GM04503 (cell line): ENCODE measurements around the gene TAF5L.
"Not testable (repeated sequence)": the region's sequence is repeated elsewhere in the genome, so short reads cannot be mapped to it uniquely, and the experiment has no call there.

ENCODE experiments used
- DNase-seq: peaks from one replicate; pipeline ENCODE4 v3.0.0-alpha.2; 2012; ENCODE audit warnings: low read depth

TAF5L gene

GRCh38 chr1:229603371-229604005 lies 22.4 kb downstream of the TAF5L start:
- DNase-seq: no peak

GRCh38 chr1:229600229-229600628 lies 25.7 kb downstream of the TAF5L start:
- DNase-seq: no peak

DNA sequence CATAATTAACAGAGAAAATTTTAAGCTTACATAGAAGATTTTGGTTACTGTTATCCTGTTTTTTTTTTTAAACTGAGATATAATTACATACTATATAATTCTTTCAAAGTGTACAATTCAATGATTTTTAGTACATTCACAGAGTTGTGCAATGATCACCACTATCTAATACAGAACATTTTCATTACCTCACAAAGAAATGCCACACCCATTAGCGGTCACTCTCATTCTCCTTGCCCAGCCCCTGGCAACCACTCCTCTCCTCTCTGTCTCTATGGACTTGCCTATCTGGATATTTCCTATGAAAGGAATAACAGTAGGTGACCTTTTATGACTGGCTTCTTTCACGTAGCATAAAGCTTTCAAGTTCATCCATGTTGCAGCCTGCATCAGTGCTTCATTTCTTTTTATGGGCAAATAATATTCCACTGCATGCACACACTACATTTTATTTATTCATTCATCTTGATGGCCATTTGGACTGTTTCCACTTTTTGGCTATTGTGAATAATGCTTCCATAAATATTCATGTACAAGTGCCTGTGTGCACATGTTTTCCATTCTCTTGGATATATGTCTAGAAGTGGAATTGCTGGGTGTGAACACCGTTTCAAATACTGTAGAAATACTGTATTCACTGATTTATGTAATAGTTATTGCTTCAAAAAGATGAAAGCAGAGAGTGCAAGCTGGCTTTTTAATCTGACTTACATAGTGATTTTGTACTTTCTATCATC lies 26.5 kb downstream of the TAF5L start:
- DNase-seq: no peak

- no peak for DNase-seq
Observed at GRCh38 chr1:229597877-229598276, 28.0 kb downstream of the TAF5L start.

DNA sequence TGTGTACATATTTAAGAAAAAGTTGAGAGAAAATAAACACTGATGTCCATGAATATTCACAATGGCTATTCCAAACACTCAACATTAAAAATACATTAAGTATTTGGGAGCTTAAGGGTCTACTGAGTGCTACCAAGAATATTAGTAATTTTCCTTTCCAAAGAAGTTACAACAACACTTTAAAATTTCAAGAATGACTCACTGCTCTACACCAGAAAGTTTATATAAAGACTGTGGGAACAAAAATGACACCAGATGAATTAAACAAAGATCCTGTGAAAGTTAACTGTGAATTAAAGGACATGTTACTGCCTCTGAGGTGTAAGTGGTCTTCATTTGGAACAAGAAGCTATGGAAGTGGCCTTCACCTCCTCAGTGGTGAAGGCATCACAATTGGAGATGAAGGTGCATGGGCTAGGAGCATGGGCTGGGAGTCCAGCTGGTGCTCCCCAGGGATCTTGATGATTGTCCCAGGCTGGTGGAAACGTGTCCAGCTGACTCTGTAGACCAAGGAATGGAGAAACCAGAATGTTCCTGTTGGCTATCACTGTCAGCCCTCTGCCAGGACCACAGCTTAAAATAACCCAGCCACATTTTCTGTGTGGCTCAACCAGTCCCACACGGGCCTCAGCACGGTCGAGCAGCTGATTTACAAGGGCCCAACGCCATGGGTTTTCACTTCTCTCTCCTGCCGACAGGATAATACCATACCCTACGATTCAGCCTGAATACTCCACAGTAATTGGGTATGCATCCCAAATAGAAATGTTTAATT lies 28.8 kb downstream of the TAF5L start:
- DNase-seq: peak; percentile 70

- DNase-seq: not testable (repeated sequence)
Observed at GRCh38 chr1:229595876-229596275, 30.0 kb downstream of the TAF5L start.

DNA sequence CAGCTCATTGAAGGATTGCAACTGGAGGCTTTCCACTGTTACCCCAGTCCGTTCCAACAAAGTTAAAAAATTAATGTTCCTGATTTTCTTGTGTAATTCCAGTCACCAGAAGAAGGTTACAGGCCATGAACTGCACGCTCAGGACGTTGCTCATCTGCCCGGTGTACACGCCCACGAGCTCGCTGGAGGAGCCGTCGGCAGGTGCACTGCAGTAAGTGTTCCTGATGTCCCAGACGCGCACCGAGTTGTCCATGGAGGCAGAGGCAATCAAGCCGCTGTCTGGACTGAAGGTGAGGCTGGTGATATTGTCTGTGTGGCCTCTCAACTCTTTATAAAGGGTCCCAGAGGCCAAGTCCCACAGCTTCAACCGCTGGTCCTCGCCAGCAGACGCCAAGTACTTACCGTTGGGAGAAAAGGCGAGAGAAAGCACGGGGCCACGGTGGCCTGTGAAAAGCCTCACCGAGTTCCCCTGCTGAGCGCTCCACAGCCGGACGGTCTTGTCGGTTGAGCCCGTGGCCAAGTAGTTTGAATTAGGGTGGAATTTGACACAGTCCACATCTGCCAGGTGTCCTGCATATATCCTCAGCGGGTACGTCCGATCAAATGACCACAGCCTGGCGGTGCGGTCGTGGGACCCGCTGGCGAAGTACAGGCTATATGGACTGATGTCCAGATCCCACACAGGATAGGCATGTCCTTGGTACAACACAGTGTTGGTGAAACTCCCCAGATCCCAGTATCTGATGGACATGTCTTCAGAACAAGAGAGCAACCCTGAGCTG lies 31.5 kb downstream of the TAF5L start:
- no peak for DNase-seq

GRCh38 chr1:229593800-229594199 lies 32.1 kb downstream of the TAF5L start:
- DNase-seq: no peak

- DNase-seq: no peak
Observed at GRCh38 chr1:229590119-229590518, 35.8 kb downstream of the TAF5L start.

- DNase-seq: no peak
Observed at GRCh38 chr1:229585338-229585737, 40.6 kb downstream of the TAF5L start.

DNA sequence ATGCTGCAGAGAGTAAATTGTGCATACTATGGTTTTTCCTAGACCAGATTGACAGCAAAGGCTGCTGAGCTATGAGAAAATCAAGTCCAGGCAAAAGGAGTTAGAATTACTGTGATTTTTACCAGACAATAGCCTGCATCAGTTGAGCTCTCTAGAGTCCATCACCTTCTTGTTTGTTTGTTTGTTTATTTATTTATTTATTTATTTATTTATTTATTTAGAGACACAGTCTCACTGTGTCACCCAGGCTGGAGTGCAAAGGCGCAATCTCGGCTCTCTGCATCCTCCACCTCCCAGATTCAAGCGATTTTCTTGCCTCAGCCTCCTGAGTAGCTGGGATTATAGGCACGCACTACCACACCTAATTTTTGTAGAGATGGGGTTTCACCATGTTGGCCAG lies 43.2 kb downstream of the TAF5L start:
- no peak for DNase-seq

DNA sequence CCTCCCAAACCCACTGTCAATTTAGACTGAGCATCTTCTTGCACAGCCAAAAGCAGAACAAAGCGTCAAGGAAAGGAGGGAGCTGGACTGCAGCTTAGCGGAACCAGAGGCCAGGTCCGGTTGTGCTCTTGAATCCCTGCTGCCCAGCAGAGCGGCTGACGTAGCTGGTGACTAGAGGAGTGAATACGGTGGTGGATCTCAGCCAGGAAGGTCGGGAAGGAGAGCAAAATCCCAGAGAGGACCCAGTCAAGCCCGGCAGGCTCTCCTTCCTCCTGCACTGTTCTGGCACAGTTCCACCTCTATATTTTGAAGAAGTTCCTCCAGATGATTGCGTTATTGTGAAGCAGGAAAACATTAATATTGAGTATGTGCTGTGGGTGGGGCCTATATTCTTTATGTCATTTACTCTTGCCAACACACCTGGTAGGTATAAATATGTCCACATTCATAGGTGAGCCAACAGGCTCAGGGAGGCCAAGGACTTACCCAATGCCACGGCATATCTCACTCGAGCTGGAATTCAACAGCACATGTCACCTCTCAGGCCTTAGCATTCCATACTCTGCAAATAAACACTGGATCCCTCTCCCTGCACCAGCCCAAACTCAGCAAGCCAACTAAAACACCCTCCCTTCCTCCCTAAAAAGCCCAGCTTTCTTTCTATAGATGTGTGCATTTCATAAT lies 43.8 kb downstream of the TAF5L start:
- no peak for DNase-seq

GRCh38 chr1:229581485-229581884 lies 44.4 kb downstream of the TAF5L start:
- no peak for DNase-seq

- no peak for DNase-seq
Observed at GRCh38 chr1:229579059-229579673, 46.8 kb downstream of the TAF5L start.

- no peak for DNase-seq
Observed at GRCh38 chr1:229578168-229579058, 47.5 kb downstream of the TAF5L start.

DNA sequence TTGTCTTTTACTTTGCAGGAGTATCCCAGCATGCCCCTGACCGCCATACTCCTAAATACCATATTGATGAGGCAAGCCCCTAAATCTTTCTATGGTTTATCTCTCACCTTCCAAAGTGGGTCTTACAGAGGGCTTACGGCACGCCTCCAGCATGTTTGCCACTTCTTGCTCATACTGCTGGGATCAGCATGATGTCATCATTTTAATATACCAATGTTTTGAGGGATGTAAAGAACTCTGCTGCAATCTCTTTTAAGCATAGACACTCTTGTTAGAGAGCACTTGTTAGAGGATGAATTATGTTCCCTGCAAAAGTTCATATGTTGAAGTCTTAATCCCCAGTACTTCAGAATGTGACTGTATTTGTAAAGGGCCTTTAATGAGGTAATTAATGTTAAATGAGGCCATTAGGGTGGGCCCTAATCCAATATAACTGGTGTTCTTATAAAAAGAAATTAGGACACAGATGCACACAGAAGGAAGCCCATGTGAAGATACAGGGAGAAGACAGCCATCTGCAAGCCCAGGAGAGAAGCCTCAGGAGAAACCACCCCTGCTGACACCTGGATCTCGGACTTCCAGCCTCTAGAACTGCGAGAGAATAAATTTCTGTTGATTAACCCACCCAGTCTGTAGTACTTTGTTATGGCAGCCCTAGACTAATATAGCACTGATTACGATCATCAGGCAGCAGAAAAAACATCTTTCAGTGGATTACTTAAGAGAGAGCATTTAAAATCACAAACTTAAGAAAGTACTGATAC lies 51.1 kb downstream of the TAF5L start:
- no peak for DNase-seq

DNA sequence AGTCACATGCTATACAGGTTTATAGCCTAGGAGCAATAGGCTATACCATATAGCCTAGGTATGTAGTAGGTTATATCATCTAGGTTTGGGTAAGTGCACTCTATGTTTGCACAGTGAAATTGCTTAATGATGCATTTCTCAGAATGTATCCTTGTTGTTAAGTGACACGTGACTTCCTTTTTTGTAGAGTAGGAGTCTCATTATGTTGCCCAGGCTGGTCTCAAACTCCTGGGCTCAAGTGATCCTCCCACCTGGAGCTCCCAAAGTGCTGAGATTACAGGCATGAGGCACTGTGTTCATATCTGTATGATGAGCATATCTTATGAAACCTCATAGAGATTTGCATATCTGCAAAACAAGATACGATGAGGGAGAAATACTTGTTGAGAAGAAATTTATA lies 53.6 kb downstream of the TAF5L start:
- no peak for DNase-seq

- DNase-seq: no peak
Observed at GRCh38 chr1:229570891-229571516, 54.9 kb downstream of the TAF5L start.

GRCh38 chr1:229570305-229570704 lies 55.6 kb downstream of the TAF5L start:
- no peak for DNase-seq
